ENCODE measurements around the gene LYPD6B. TPM values are rescaled to one million over a fixed set of nuclear protein-coding genes. Genes with fewer than 3 reads are reported as not detected.

LYPD6B gene
- total RNA-seq, 2 donors from 2014 or later, result 12.6 to 14.5 TPM

GRCh38 chr2:149192427-149192826 is 153.9 kb downstream of the LYPD6B start:
- peaks cover 18% of the 10 kb centered on the region for H3K27me3 Mint-ChIP-seq (ENCODE audit: insufficient read depth)
- Histone ChIP-seq H3K36me3 (ENCODE audit: control insufficient read depth, insufficient read depth, low read length) (no peaks in the 10 kb centered on the region), H3K27ac (ENCODE audit: low read depth, low read length) (no peak overlapping the region), H3K4me1 (ENCODE audit: control insufficient read depth, insufficient read depth, low read length) (no peaks in the 10 kb centered on the region), H3K27me3 (ENCODE audit: control insufficient read depth, insufficient read depth, low read length, poor library complexity, severe bottlenecking) (peaks cover 20% of the 10 kb centered on the region), H3K4me3 (ENCODE audit: low read length) (no peak overlapping the region), H3K9ac (ENCODE audit: extremely low read depth, low read length, poor library complexity, severe bottlenecking) (no peak overlapping the region), H3K9me3 (ENCODE audit: control insufficient read depth, low read length) (no peaks in the 10 kb centered on the region)
- 80 to 100% methylated on average over 1 of the region's 1 CpG for WGBS, 2 experiments (ENCODE audit: insufficient coverage in 1 of 2, insufficient read length in 1 of 2)
- H3K27ac Mint-ChIP-seq, result no peak overlapping the region
- no peaks in the 10 kb centered on the region for H3K9me3 Mint-ChIP-seq
- TF ChIP-seq CTCF (conservative IDR thresholded peaks at IDR 0.05), result no peak
- no peaks in the 10 kb centered on the region for H3K36me3 Mint-ChIP-seq (ENCODE audit: low read depth)
- no peak overlapping the region for H3K4me3 Mint-ChIP-seq
- peaks cover 6% of the 10 kb centered on the region for H3K4me1 Mint-ChIP-seq
- DNase-seq, result no peak

GRCh38 chr2:149200109-149200520 is 161.6 kb downstream of the LYPD6B start:
- H3K4me3 Mint-ChIP-seq, result no peak overlapping the region
- no peak overlapping the region for H3K4me3 ChIP-seq (ENCODE audit: low read length)
- no peak overlapping the region for H3K27ac ChIP-seq (ENCODE audit: low read depth, low read length)
- H3K27me3 Mint-ChIP-seq (ENCODE audit: insufficient read depth), result peaks cover 51% of the 10 kb centered on the region
- DNase-seq, result no peak
- H3K4me1 ChIP-seq (ENCODE audit: control insufficient read depth, insufficient read depth, low read length), result no peaks in the 10 kb centered on the region
- H3K9me3 ChIP-seq (ENCODE audit: control insufficient read depth, low read length), result no peaks in the 10 kb centered on the region
- no peaks in the 10 kb centered on the region for H3K9me3 Mint-ChIP-seq
- peaks cover 19% of the 10 kb centered on the region for H3K4me1 Mint-ChIP-seq
- H3K9ac ChIP-seq (ENCODE audit: extremely low read depth, low read length, poor library complexity, severe bottlenecking), result no peak overlapping the region
- TF ChIP-seq CTCF (conservative IDR thresholded peaks at IDR 0.05), result no peak
- no peak overlapping the region for H3K27ac Mint-ChIP-seq
- H3K27me3 ChIP-seq (ENCODE audit: control insufficient read depth, insufficient read depth, low read length, poor library complexity, severe bottlenecking), result peaks cover 65% of the 10 kb centered on the region
- no peaks in the 10 kb centered on the region for H3K36me3 ChIP-seq (ENCODE audit: control insufficient read depth, insufficient read depth, low read length)
- H3K36me3 Mint-ChIP-seq (ENCODE audit: low read depth), result no peaks in the 10 kb centered on the region

- 91 to 94% methylated on average over 3 to 4 of the region's 4 CpGs for WGBS, 2 experiments (ENCODE audit: insufficient coverage in 1 of 2, insufficient read length in 1 of 2)
- Mint-ChIP-seq H3K27ac (no peak overlapping the region), H3K36me3 (ENCODE audit: low read depth) (no peaks in the 10 kb centered on the region), H3K9me3 (no peaks in the 10 kb centered on the region), H3K4me1 (peaks cover 29% of the 10 kb centered on the region), H3K27me3 (ENCODE audit: insufficient read depth) (peaks cover 37% of the 10 kb centered on the region), H3K4me3 (no peak overlapping the region)
- peaks cover 4% of the 10 kb centered on the region for H3K4me1 ChIP-seq (ENCODE audit: control insufficient read depth, insufficient read depth, low read length)
- TF ChIP-seq CTCF (conservative IDR thresholded peaks at IDR 0.05), result no peak
- no peak overlapping the region for H3K4me3 ChIP-seq (ENCODE audit: low read length)
- peaks cover 75% of the 10 kb centered on the region for H3K27me3 ChIP-seq (ENCODE audit: control insufficient read depth, insufficient read depth, low read length, poor library complexity, severe bottlenecking)
- H3K9ac ChIP-seq (ENCODE audit: extremely low read depth, low read length, poor library complexity, severe bottlenecking), result no peak overlapping the region
- no peak overlapping the region for H3K27ac ChIP-seq (ENCODE audit: low read depth, low read length)
- no peaks in the 10 kb centered on the region for H3K9me3 ChIP-seq (ENCODE audit: control insufficient read depth, low read length)
- DNase-seq, result no peak
- H3K36me3 ChIP-seq (ENCODE audit: control insufficient read depth, insufficient read depth, low read length), result no peaks in the 10 kb centered on the region
These were observed 166.2 kb downstream of the LYPD6B start for GRCh38 chr2:149204686-149205085.
